ENCODE measurements around the gene DAPK1.

- TF ChIP-seq CTCF (IDR thresholded peaks at IDR 0.05): no peak
- TF ChIP-seq POLR2A (IDR thresholded peaks at IDR 0.05): no peak
Measured at GRCh38 chr9:87587864-87588263, 90.2 kb downstream of the DAPK1 start.
